Osteoblast (primary cell): ENCODE results near the gene CSNK2B. TPM values are rescaled to one million over a fixed set of nuclear protein-coding genes. Genes with fewer than 3 reads are reported as not detected.

ENCODE experiments used
- DNase-seq: peaks from one replicate; pipeline ENCODE4 v3.0.0; 2011; ENCODE audit warnings: low spot score, mixed read lengths; ENCODE audit not compliant: insufficient read length; ENCODE audit errors: missing footprints
- H2AFZ ChIP-seq: 2 replicates; pipeline ENCODE4 v1.6.0; 2011; ENCODE audit warnings: mild to moderate bottlenecking, low read length
- H3K27ac ChIP-seq: 2 replicates; pipeline ENCODE4 v1.5.1; 2011; ENCODE audit warnings: mild to moderate bottlenecking, low read depth, low read length, moderate library complexity
- H3K27me3 ChIP-seq: 2 replicates; pipeline ENCODE4 v1.6.0; 2012; ENCODE audit warnings: mild to moderate bottlenecking, control low read depth, inconsistent platforms, low read length, moderate library complexity; ENCODE audit not compliant: insufficient read depth
- H3K36me3 ChIP-seq: 2 replicates; pipeline ENCODE4 v1.5.1; 2011; ENCODE audit warnings: mild to moderate bottlenecking, low read length, control low read depth, moderate library complexity; ENCODE audit not compliant: insufficient read depth
- H3K4me1 ChIP-seq: 2 replicates; pipeline ENCODE4 v1.5.1; 2011; ENCODE audit warnings: mild to moderate bottlenecking, low read length, control low read depth, moderate library complexity; ENCODE audit not compliant: insufficient read depth
- H3K4me2 ChIP-seq: 2 replicates; pipeline ENCODE4 v1.6.0; 2011; ENCODE audit warnings: mild to moderate bottlenecking, low read length; ENCODE audit not compliant: insufficient read depth
- H3K4me3 ChIP-seq: fragments of 200-600 bp; sonication (generic); 3 replicates; pipeline ENCODE4 v1.5.1; 2012; ENCODE audit warnings: mild to moderate bottlenecking, low read length, inconsistent platforms; ENCODE audit not compliant: insufficient read depth
- H3K79me2 ChIP-seq: 2 replicates; pipeline ENCODE4 v1.6.0; 2012; ENCODE audit warnings: mild to moderate bottlenecking, low read length, control low read depth, inconsistent platforms; ENCODE audit not compliant: insufficient read depth
- H3K9me3 ChIP-seq: 2 replicates; pipeline ENCODE4 v1.5.1; 2011; ENCODE audit warnings: low read depth, low read length, control low read depth
- H4K20me1 ChIP-seq: 2 replicates; pipeline ENCODE4 v1.6.0; 2012; ENCODE audit warnings: mild to moderate bottlenecking, low read length, control low read depth; ENCODE audit not compliant: insufficient read depth
- CTCF ChIP-seq: IDR thresholded peaks from 2 replicates; pipeline ENCODE4 v1.5.1; 2011; ENCODE audit warnings: mild to moderate bottlenecking, low read depth, low read length, moderate library complexity; ENCODE audit errors: extremely low read depth
- total RNA-seq: library from RNA; depleted of rRNA; stranded (reverse); fragments of >200 nt; gene quantifications from 2 replicates; pipeline ENCODE4 v1.2.3, GENCODE V29; 2012

CSNK2B gene
- total RNA-seq, 1 donor, result 150 TPM

- no peak for TF ChIP-seq CTCF
- no peak overlapping the region for H3K4me3 ChIP-seq
- H3K27me3 ChIP-seq, result no peaks in the 10 kb centered on the region
- peak; percentile 75 for DNase-seq
- H4K20me1 ChIP-seq, result peaks cover 3% of the 10 kb centered on the region
- no peak overlapping the region for H2AFZ ChIP-seq
- H3K4me2 ChIP-seq, result no peak overlapping the region
- H3K9me3 ChIP-seq, result no peaks in the 10 kb centered on the region
- peaks cover 84% of the 10 kb centered on the region for H3K36me3 ChIP-seq
- peaks cover 3% of the 10 kb centered on the region for H3K79me2 ChIP-seq
- H3K4me1 ChIP-seq, result peaks cover 7% of the 10 kb centered on the region
- H3K27ac ChIP-seq, result no peak overlapping the region
These were observed 22.9 kb upstream of the CSNK2B start for GRCh38 chr6:31642798-31643570.

GRCh38 chr6:31643818-31644454, 21.9 kb upstream of the CSNK2B start:
- Histone ChIP-seq H3K4me3 (no peak overlapping the region), H3K36me3 (peaks cover 86% of the 10 kb centered on the region), H3K9me3 (no peaks in the 10 kb centered on the region), H3K4me1 (peaks cover 7% of the 10 kb centered on the region), H3K27me3 (no peaks in the 10 kb centered on the region), H4K20me1 (peaks cover 6% of the 10 kb centered on the region), H3K4me2 (no peak overlapping the region), H3K79me2 (peaks cover 10% of the 10 kb centered on the region), H3K27ac (no peak overlapping the region), H2AFZ (no peak overlapping the region)
- no peak for TF ChIP-seq CTCF
- peak; percentile 80 for DNase-seq

DNA sequence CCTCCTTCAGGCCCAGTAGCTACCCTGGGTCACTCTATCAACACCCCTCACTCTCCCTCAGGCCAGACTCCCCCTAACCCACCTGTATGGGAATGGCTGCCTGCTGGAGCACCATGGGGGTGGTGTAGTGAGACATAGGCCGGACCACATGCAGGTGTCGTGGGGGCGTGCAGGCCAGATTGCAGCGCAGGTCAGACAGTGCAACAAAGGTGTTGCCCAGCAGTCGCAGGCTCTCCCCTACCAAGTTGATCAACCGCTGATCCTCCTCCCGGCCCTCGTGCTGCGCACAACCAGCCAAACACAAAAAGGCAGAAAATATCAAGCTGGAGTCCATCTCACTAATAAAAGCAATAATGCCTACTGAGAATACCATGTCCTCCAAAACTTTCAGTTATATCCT, 20.6 kb upstream of the CSNK2B start:
- no peaks in the 10 kb centered on the region for H3K4me1 ChIP-seq
- H3K27me3 ChIP-seq, result no peaks in the 10 kb centered on the region
- H3K4me2 ChIP-seq, result no peak overlapping the region
- no peaks in the 10 kb centered on the region for H3K9me3 ChIP-seq
- no peak for TF ChIP-seq CTCF
- H3K36me3 ChIP-seq, result peaks cover 81% of the 10 kb centered on the region
- peaks cover 23% of the 10 kb centered on the region for H3K79me2 ChIP-seq
- no peak overlapping the region for H3K27ac ChIP-seq
- no peak overlapping the region for H3K4me3 ChIP-seq
- H2AFZ ChIP-seq, result no peak overlapping the region
- DNase-seq, result peak; percentile 59
- H4K20me1 ChIP-seq, result peaks cover 8% of the 10 kb centered on the region

DNA sequence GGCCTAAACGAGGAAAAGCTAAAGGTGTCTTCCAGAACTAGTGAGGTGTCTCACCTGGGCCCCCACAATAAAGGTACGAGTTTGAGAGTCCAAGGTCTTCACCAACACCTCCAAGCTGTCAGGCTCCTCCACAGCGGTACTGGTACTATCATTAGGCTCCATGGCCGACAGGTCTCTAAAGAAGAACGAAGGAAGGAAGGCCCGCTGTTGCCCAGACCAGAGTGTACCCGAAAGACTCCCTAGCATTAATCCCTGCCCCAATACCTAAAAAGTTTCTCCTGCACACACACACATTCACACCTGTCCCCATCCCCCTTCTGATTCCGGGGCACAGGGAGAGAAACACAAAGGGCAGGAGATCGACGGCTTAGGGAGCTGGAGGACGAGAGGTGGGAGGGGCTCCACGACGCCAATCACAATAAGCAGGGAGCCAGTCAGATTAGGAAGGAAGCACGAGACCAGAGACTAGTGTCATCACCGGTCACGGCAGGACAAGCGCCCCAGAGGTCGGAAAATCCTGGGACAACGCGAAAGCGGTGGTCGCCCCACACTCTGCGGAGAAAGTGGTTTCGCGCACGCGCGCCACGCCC, 14.2 kb upstream of the CSNK2B start:
- peaks cover 19% of the 10 kb centered on the region for H3K4me1 ChIP-seq
- peaks cover 8% of the 10 kb centered on the region for H4K20me1 ChIP-seq
- TF ChIP-seq CTCF, result no peak
- H3K79me2 ChIP-seq, result peaks cover 65% of the 10 kb centered on the region
- H3K9me3 ChIP-seq, result no peaks in the 10 kb centered on the region
- peak overlapping the region; percentile 92 for H3K4me2 ChIP-seq
- H3K27me3 ChIP-seq, result no peaks in the 10 kb centered on the region
- peak overlapping the region; percentile 95 for H3K4me3 ChIP-seq
- H3K27ac ChIP-seq, result peak overlapping the region; percentile 99
- H2AFZ ChIP-seq, result peak overlapping the region; percentile 88
- H3K36me3 ChIP-seq, result peaks cover 26% of the 10 kb centered on the region
- peak; percentile 97 for DNase-seq
